GM21515 (cell line): ENCODE results near the gene MCAM.
A peak's percentile ranks its signal among the peaks of the same experiment; 100 is the strongest.

Experiments
- ATAC-seq: cut with Tn5 transposase; IDR thresholded peaks from one replicate; pipeline ENCODE4 v1.9.1; 2021; ENCODE audit not compliant: unreplicated experiment

Gene MCAM

GRCh38 chr11:119346605-119347004 is 29.7 kb upstream of the MCAM start, which contains the start of gene MFRP:
Gene MFRP (minus strand): TSS chr11:119346705. CDS start chr11:119346513, 192 bp downstream.
- no peak for ATAC-seq

- ATAC-seq: no peak
These were observed 28.8 kb upstream of the MCAM start for GRCh38 chr11:119345685-119346084.

- ATAC-seq: no peak
These were observed 27.5 kb upstream of the MCAM start for GRCh38 chr11:119344291-119345010.

GRCh38 chr11:119343726-119344125 is 26.8 kb upstream of the MCAM start:
- no peak for ATAC-seq

GRCh38 chr11:119342362-119343130 is 25.6 kb upstream of the MCAM start:
- no peak for ATAC-seq

GRCh38 chr11:119342023-119342300 is 25.0 kb upstream of the MCAM start:
- ATAC-seq: no peak

GRCh38 chr11:119341222-119342022 is 24.5 kb upstream of the MCAM start:
- no peak for ATAC-seq

- no peak for ATAC-seq
These were observed 23.6 kb upstream of the MCAM start, which contains the start of gene C1QTNF5 for GRCh38 chr11:119340335-119341221. Gene C1QTNF5 (minus strand): TSS chr11:119340883. CDS start chr11:119340397, 486 bp downstream.

GRCh38 chr11:119339589-119340334 is 22.8 kb upstream of the MCAM start:
- ATAC-seq: no peak

GRCh38 chr11:119338965-119339588 is 22.1 kb upstream of the MCAM start:
- no peak for ATAC-seq

- no peak for ATAC-seq
These were observed 21.5 kb upstream of the MCAM start for GRCh38 chr11:119338318-119338890.

- ATAC-seq: no peak
These were observed 20.8 kb upstream of the MCAM start for GRCh38 chr11:119337581-119338317.

- no peak for ATAC-seq
These were observed 20.0 kb upstream of the MCAM start for GRCh38 chr11:119336744-119337469.

- no peak for ATAC-seq
These were observed 19.0 kb upstream of the MCAM start for GRCh38 chr11:119335655-119336543.

GRCh38 chr11:119335091-119335654 is 18.2 kb upstream of the MCAM start:
- no peak for ATAC-seq

GRCh38 chr11:119334174-119334930 is 17.4 kb upstream of the MCAM start, which contains the start of gene RNF26:
Gene RNF26 (plus strand): TSS chr11:119334527. CDS start chr11:119335123, 596 bp downstream.
- peak; percentile 92 for ATAC-seq
